ENCODE measurements around the gene LARP6. TPM values are rescaled to one million over a fixed set of nuclear protein-coding genes. Genes with fewer than 3 reads are reported as not detected.
"Not testable (repeated sequence)": the region's sequence is repeated elsewhere in the genome, so short reads cannot be mapped to it uniquely, and the experiment has no call there.

The LARP6 gene
- 6.8 TPM for total RNA-seq

DNA sequence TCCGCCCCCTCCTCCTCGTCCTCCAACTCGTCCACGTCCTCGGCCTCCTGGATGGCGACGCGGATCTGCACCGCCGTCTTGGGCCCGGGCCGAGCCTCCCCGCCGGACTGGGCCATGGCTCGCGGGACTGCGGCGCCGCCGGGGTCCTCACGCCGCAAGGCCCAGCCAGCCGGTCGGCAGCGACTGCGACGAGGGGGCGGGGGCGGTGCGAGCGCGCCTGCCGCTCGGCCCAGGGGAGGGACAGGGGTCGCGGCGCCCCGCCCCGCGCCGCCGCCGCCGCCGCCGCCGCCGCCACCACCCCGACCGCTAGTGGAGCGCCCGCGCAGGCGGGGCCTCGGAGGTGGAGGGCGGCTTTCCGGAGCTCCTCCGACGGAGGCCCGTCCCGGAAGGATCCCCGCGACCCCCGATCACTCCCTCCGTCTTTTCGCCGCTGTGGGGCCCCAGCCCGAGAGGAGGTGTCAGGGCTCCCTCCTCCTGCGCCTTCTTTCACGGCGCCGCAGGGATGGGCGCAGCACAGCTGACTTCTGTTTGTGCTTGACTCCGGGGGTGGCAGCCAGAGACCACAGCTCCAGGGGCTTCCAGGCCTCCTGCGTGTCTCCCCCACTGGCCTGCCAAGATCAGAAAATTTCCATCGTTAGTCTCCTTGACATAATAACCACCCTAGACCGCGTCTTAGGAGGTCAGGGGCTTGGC is at the start of gene LARP6:
Gene LARP6, minus strand, starts transcription at position 185 of the 693 bp plus-strand sequence. Its CDS starts 69 bp downstream, at position 116.
- no peak for DNase-seq

DNA sequence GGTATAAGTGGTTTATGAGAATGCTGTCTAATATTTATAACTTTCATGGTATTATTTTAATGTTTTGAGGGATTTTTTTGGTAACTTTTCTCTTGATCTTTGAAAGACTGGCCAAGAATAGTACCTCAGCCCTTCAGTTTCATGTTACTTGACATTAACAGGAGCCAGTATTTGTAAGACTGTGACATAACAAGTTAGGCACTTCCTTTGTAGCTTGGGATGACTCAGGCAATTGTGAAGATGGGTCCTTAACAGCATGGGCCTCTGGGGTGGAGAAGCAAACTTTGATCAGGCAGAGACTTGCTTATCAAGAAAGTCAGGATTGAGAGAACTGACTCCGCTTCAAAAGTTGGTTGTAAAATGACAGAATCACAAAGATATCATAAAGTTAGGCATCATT is 48.1 kb upstream of the LARP6 start:
- DNase-seq: peak; percentile 16

DNA sequence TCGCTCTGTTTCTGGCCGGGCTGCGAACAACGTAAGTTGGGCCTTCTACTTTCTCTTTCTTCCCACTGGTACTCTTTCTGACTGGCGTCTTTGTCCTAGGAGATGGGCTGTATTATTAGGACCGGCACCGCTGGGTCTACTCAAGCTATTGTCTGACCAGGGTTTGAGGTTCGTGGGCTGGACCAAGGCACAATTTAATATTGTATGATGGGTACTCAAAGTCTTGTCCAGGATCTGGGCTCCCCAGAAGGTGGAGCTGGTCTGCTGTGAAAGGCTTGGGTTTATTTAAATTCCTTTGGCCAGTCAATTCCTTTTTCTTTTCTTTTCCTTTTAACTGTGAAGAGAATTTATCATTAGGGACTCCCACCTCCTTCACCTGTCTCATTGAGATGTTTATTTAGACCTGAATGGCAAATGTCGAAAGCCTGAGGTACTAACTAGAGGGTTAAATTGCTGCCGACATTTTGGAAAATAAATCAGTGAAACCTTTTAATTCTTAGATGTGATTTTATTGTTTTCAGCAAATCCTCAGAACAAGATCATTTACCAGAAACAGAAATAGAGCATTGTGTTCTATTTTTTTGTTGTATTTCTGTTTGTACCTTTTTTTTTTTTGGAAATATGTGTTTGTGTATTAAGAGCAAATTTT is 39.1 kb upstream of the LARP6 start:
- DNase-seq: peak; percentile 83

DNA sequence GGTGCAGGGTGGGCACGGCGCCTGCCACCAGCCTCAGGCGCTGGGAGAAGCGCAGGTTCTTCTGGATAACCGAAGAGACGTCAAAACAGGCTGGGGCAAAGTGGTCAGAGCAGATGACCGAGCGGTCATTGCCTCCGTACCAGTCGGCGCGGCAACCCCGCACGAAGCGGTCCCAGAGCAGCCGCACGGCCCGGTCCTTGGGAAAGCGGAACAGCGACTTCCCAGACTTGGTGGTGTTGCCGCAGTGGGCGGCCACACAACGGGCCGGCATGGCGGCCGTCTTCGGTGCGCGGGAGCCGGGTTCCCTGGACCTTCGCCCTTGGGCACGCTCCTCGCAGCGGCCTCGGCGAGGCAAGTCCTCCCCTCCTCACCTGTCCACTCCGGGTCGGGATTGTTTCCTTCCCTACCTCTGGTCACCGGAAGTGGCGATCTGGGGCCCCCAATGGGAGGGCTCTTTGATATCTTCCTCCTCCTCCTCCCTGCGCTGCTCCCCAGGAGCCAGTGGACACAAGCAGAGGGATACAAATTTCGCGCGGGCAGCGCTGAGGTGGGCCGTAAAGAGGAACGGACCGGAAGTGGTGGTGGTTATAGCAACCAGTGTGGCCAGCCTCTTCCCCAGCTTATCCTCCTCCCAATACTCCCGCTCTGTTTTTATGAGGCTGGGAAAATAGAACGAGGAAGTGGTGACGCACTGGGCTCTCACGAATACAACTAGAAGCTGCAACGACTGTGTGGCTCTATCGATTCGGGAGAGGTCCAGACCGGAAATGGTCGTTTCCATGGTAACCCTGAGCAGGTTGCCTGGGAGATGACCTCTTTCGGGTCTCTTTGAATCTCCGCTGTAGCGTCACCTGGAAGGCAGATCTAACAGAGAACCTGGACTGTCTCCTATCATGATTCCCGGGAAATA is 38.3 kb upstream of the LARP6 start, which contains the start of the genes LRRC49 and THAP10:
Gene LRRC49, plus strand, starts transcription at position 825 of the 910 bp plus-strand sequence. Its CDS starts 69 bp downstream, at position 894.
Gene THAP10, minus strand, starts transcription at position 432 of the 910 bp plus-strand sequence. Its CDS starts 161 bp downstream, at position 271.
- peak; percentile 93 for DNase-seq

DNA sequence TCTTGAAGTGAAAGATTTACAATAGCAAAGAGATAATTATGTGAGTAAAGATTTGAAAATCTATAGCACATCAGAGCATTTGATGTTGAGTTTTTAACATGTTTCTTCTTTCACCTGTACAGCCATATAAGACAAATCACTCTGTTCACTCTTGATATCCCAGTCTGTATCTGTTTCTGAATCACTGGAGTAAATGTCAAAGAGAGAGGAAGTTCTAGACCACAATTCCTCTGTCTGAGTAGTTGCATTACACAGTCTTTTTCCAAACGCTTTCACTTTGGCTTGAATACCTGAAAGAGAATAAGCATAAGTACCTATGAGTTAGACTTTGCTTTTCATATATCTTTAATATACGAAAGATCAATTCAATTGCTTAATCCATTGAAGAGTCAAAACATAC is 28.4 kb upstream of the LARP6 start:
- no peak for DNase-seq

DNA sequence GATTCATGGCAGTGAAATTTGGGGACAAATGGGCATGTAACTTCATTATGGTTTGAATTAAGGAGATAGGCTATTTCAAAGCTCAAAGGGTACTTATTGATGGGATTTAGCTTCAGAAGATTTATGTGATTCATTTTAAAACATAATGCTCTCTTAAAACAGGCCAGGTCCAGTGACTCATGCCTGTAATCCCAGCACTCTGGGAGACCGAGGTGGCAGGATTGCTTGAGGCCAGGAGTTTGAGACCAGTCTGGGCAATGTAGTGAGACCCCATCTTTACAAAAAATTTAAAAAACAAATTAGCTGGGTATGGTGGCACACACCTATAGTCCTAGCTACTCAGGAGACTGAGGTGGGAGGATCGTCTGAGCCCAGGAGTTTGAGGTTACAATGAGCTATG is 26.8 kb upstream of the LARP6 start:
- no peak for DNase-seq

DNA sequence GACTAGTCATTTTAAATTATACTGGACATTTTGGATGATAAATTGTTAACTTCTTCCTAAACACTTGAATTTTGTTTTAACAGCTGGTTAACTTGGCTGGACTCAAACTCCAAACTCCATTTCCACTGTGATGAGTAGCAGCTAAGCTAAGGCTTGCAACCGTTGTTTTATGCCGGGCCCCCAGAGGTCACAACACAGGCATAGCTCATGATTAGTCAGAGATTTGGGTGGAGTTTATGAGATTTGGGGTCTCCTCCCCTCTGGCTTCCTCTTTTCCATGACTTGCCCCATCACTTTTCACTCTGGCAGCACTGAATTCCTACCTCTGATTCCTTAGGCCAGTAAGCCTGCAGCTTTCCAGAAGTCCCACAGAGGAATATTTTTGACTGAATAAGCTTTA is 25.4 kb upstream of the LARP6 start:
- DNase-seq: no peak

DNA sequence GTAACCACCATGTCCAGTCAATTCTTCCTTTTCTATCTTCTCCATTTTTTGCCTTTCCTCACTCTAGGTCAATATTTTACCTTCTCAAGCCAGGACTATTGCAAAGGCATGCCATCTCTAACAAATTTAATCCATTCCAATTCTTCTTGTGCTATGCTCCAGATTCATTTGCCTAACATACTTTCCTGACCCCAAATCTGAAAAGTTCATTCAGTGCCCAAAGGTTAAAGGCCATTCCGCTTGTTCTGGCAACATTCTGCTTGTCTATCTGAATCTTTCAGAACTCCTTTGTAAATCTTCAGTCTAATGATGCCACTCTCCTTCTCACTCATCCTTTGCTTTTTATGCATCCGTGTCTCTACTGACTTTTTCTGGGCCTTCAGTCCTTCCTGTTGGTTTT is 22.7 kb upstream of the LARP6 start:
- no peak for DNase-seq

DNA sequence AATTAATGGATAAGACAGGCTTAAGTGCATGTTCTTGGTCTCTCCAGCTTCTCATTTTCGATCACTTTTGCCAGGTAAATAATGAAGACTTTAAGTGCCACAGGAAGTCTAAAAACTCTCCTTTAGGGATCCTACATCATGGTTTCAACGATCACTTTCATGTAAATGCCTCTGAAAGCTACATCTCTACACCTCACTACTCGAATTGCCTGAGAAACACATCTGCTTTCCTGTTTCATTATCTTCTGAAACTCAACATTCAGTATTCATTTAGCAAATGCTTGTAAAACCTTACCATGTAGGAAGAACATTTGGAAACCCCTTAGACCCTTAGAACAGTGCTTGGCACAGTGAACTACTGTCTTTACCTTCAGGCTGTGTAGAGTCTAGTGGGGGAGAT is 22.1 kb upstream of the LARP6 start:
- no peak for DNase-seq

DNA sequence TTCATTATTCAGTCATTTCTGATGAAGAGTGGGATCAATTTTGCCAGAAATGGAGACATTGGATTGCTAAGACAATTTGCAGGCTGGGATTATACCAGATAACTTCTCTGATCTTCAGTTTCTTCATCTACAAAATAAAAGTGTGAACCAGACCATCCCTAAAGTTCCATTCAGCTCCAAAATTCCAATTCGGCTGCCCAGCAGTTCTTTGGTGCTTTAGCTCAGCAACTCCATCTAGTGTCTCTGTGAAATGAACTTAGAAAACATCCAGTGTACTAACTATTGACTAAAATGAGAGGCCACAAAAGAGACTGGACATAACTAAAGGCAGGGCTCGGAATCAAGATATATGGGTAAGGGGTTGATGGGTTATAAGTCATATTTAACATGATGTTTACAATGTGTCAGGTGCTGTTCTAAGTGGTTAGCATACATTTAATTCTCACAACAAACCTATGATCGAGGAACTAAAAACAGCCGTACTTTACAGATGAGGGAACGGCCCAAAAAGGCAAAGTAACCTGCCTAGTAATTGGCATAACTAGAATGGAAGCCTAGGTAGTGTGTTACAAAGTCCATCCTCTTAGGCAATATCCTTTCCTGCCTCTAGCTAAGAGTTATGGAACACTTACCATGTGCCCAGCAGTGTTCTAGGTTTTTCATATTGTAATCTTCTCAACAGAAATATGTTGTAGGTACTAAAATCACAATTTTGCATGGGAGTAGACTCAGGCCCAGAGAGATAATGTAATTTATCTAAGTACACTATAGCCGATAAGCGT is 21.2 kb upstream of the LARP6 start:
- DNase-seq: no peak

DNA sequence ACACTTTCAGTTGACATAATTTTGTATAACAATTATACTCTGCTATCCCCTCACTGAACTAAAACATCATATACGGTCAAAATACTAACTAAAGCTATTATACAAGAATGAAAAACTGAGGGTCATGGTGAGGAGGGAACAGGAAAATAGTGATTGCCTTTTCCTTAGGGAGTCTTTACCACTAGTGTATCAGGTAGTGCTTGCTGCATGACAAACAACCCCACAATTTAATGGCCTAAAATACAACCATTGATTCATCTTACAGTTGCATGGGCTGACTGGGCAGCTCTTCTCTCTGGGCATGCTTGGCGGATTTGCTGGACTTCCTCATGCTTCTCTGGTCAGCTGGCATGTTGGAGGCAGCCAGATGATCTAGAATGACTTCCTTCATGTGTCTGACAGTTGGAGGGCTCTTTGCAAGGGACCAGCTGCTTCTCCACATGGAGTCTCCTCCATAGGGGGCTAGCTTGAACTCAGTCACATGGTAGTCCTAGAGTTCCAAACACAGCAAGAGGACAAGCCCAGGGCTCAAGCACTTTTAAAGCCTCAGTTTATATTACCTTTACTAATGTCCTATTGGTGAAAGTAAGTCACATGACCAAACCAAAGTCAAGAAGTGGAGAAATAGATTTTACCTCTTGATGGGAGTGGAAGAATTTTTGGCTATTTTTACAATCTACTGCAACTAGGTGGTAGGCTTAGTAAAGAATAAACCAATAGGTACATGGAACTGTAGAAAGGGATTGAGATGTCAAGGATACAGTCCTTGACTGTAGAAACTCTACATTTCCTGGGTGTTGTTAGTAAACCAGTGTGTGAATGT is 19.5 kb upstream of the LARP6 start:
- no peak for DNase-seq

DNA sequence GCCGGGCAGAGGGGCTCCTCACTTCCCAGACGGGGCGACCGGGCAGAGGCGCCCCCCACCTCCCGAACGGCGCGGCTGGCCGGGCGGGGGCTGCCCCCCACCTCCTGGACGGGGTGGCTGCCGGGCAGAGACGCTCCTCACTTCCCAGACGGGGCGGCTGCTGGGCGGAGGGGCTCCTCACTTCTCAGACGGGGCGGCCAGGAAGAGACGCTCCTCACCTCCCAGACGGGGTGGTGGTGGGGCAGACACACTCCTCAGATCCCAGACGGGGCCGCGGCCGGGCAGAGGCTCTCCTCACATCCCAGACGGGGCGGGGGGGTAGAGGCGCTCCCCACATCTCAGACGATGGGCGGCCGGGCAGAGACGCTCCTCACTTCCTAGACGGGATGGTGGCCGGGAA is 17.5 kb upstream of the LARP6 start:
- not testable (repeated sequence) for DNase-seq

DNA sequence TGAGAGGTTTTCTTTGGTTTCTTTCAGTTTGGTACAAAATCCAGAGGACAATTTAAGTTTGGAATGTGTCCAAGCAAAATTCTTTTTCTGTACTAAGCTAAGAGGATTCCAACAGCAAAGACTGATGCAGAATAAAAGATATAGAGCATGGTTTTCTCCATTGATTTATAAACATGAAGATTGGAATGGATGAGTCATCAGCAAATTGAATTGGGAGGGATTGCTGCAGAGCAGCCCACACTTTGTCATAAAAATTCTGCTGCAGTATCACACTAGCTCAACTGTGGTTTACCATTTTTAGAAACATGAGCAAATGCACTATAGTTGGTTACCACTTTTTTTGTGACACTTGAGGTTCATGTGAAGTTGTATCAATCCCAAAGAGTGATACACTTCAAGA is 16.1 kb upstream of the LARP6 start:
- peak; percentile 85 for DNase-seq

DNA sequence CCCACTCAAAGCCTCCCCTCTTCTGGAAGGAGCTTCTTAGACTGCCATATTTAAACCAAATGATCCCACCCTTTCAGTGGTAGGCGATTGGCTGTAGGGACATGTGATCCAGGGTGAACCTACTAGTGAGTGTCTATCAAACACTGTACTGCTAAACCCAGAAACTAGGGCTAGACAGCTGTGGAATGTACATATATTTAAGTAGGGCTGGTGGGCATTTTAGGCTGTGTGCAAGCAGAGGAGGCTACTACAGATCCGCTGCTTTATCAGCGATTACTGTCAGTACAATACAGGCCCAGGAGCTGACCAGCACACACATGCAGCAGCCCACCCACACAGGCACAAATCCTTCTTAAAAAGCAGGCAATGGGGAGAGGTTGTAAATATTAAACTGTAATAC is 15.4 kb upstream of the LARP6 start:
- no peak for DNase-seq

DNA sequence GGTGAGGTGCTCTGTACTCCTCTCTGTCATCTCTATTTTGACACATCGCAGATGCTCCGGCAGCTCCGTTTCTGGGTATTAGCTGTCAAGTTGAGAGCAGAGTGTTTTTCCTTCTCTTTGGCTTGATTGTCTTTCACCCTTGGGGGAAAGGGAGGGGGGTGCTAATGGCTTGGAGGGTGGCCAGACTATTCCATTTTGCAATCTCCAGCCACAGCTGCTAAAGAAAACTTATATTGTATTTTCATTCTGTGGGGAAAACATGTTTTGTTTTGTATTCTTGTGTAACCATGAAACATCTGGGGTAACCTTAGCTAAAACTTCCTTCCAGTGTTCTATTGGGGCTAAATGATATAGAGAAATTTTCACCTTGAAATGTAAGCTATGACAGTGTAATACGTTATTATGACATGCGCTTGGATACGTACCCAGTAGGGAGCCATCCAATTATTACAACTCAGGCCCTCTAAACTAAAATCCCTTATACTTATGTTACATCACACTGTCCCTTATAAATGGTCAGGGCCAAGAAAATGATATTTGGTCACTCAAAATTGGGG is 14.0 kb upstream of the LARP6 start:
- DNase-seq: peak; percentile 91

DNA sequence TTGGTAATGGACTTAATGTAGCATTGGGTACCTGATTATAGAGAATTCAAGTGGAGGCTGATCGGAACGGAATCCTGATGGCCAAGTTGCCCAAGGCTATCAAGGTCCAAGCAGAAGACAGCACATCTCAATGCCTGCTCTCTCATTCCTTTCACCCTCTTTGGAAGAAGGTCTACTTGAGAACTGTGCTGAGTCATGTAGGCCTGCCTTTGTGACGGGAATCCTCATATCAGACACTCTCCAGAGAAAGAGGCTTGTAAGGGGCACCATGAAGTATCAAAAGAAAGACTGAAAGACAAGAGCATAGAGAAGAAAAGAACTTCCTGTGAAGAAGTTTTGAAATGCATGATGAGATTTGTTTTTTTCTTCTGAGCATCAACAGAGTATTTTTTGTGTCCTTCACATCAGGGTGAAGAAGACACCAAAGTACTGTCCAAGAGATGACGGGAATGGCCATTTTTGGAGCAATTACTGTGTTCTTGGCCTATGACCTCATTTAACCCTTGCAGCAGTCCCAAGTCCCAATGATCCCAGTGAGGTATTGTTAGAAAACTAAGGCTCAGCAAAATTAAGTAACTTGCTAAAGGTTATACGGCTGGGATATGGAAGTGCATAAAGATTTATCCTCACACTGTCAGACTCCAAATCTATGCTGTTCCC is 13.2 kb upstream of the LARP6 start:
- DNase-seq: no peak

DNA sequence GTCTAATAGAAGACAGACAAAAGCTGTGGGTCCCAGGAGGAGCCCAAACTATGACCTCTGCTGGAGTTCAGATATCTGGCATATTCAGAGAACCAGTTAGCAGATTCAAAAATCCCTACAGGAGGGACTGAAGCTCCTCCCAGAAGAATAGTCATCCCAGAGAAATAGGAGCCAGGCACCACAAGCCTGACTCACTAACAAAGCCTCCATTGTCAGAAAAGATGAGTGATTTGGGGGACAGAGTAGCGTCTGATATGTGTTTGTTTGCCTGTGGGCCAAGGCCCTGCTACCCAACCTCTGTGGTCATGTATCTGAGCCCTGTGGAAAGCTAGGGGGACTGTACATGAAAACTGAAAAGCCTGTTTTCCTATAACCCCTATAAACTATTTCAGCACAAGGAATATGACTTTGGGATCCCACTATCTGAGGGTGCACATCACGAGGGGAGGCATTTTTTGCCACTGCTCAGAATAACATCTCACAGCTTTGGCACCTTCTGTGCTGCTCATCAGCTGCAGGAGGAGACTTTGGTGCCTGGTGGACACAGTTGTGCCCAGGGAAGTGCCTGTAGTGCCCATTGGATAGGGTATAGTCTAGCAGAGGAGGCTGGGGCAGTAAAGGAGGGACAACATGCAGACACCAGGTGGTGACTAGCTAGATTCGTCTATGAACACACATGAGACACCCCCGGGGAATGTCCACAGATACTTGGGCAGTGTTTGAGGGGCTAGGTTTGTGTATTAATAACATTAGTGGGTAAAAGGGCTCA is 9.7 kb upstream of the LARP6 start:
- no peak for DNase-seq

DNA sequence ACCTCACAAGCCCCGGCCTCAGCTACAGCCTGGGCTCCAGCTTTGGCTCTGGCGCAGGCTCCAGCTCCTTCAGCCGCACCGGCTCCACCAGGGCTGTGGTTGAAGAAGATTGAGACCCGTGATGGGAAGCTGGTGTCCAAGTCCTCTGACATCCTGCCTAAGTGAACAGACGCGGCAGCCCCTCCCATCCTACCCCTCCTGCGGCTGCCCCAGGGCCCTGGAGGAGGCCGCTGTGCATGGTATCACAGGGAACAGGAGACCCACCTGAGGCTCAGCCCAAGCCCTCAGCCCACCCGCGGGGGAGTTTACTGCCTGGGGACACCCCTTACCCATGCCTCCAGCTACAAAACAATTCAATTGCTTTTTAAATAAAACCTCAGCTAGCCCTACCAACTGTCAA is 6.0 kb upstream of the LARP6 start:
- no peak for DNase-seq

DNA sequence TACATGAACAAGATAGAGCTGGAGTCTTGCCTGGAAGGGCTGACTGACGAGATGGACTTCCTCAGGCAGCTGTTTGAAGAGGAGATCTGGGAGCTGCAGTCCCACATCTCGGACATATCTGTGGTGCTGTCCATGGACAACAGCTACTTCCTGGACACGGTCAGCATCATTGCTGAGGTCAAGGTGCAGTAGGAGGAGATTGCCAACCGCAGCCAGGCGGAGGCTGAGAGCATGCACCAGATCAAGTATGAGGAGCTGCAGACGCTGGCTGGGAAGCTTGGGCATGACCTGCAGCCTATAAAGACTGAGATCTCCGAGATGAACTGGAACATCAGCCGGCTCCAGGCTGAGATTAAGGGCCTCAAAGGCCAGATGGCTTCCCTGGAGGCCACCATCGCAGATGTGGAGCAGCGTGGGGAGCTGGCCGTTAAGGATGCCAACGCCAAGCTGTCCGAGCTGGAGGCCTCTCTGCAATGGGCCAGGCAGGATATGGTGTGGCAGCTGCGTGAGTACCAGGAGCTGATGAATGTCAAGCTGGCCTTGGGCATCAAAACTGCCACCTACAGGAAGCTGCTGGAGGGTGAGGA is 5.5 kb upstream of the LARP6 start:
- no peak for DNase-seq

Measured in skin of body (tissue), 2 donors.